Loucy (cell line): ENCODE measurements around the gene ATG7.

Experiments
- H2AFZ ChIP-seq: fragments of 200-600 bp; sonication (generic); 2 replicates; pipeline ENCODE4 v1.6.0; 2016; ENCODE audit warnings: antibody characterized with exemption, mild to moderate bottlenecking, low read length, moderate library complexity
- H3F3A ChIP-seq: fragments of 200-600 bp; 2 replicates; pipeline ENCODE4 v1.6.0; 2016; ENCODE audit warnings: antibody characterized with exemption, low read depth, mild to moderate bottlenecking
- H3K27me3 ChIP-seq: fragments of 200-600 bp; sonication (generic); 2 replicates; pipeline ENCODE4 v1.6.1; 2014; ENCODE audit warnings: low read length, mild to moderate bottlenecking; ENCODE audit not compliant: insufficient read depth, poor library complexity, severe bottlenecking
- H3K36me3 ChIP-seq: fragments of 200-600 bp; sonication (generic); 2 replicates; pipeline ENCODE4 v1.6.1; 2016; ENCODE audit warnings: low read length; ENCODE audit not compliant: insufficient read depth
- H3K4me1 ChIP-seq: fragments of 200-600 bp; sonication (generic); 2 replicates; pipeline ENCODE4 v1.5.1; 2014; ENCODE audit warnings: low read length, mild to moderate bottlenecking; ENCODE audit not compliant: insufficient read depth, poor library complexity, severe bottlenecking
- H3K4me2 ChIP-seq: fragments of 200-600 bp; sonication (generic); 2 replicates; pipeline ENCODE4 v1.6.0; 2014; ENCODE audit warnings: antibody characterized with exemption, low read length, low read depth, mild to moderate bottlenecking; ENCODE audit not compliant: poor library complexity, severe bottlenecking
- H3K4me3 ChIP-seq: fragments of 200-600 bp; sonication (generic); 2 replicates; pipeline ENCODE4 v1.5.1; 2014; ENCODE audit warnings: low read length, mild to moderate bottlenecking, mixed read lengths; ENCODE audit not compliant: poor library complexity, severe bottlenecking
- H3K79me2 ChIP-seq: fragments of 200-600 bp; sonication (generic); 2 replicates; pipeline ENCODE4 v1.6.1; 2014; ENCODE audit warnings: low read length; ENCODE audit not compliant: insufficient read depth
- H3K9ac ChIP-seq: fragments of 200-600 bp; sonication (generic); 2 replicates; pipeline ENCODE4 v1.6.0; 2014; ENCODE audit warnings: mild to moderate bottlenecking, low read depth, low read length, moderate library complexity; ENCODE audit not compliant: poor library complexity, severe bottlenecking
- H3K9me2 ChIP-seq: fragments of 200-600 bp; sonication (generic); replicated peaks from 2 replicates; pipeline ENCODE4 v1.6.1; 2016; ENCODE audit warnings: low read depth, low read length, mixed read lengths
- H3K9me3 ChIP-seq: fragments of 200-600 bp; sonication (generic); 2 replicates; pipeline ENCODE4 v1.6.1; 2014; ENCODE audit warnings: mild to moderate bottlenecking, antibody characterized with exemption, low read length, low read depth; ENCODE audit not compliant: insufficient read depth
- H4K20me1 ChIP-seq: fragments of 200-600 bp; sonication (generic); 2 replicates; pipeline ENCODE4 v1.6.0; 2014; ENCODE audit warnings: antibody characterized with exemption, low read length, mild to moderate bottlenecking; ENCODE audit not compliant: insufficient read depth, poor library complexity, severe bottlenecking
- CTCF ChIP-seq: fragments of 200-600 bp; sonication (generic); conservative IDR thresholded peaks from 2 replicates; pipeline ENCODE4 v1.5.1; 2014; ENCODE audit warnings: mild to moderate bottlenecking, antibody characterized with exemption, low read length
- EZH2phosphoT487 ChIP-seq: fragments of 200-600 bp; IDR thresholded peaks from 2 replicates; pipeline ENCODE4 v1.6.1; 2018; ENCODE audit warnings: antibody characterized with exemption, mild to moderate bottlenecking, moderate library complexity, borderline replicate concordance

Gene ATG7

GRCh38 chr3:11554236-11554610, 282.0 kb downstream of the ATG7 start:
- Histone ChIP-seq H3K79me2 (peaks cover 30% of the 10 kb centered on the region; the same call in 1 of the 2 replicates), H3K4me3 (no peak overlapping the region), H3K9ac (no peak overlapping the region), H3K4me2 (no peak overlapping the region), H3K9me3 (no peaks in the 10 kb centered on the region), H3K4me1 (no peaks in the 10 kb centered on the region), H4K20me1 (peaks cover 28% of the 10 kb centered on the region), H3K27me3 (no peaks in the 10 kb centered on the region), H2AFZ (no peak overlapping the region), H3F3A (no peaks in the 10 kb centered on the region), H3K9me2 (no peaks in the 10 kb centered on the region), H3K36me3 (peaks cover 72% of the 10 kb centered on the region; the same call in 1 of the 2 replicates)
- TF ChIP-seq CTCF (no peak), EZH2phosphoT487 (no peak)

- Histone ChIP-seq H3K9ac (no peak overlapping the region), H3K4me2 (no peak overlapping the region), H2AFZ (no peak overlapping the region), H3F3A (no peaks in the 10 kb centered on the region), H3K36me3 (peaks cover 77% of the 10 kb centered on the region; the same call in 1 of the 2 replicates), H3K9me2 (no peaks in the 10 kb centered on the region), H3K4me1 (no peaks in the 10 kb centered on the region), H3K4me3 (no peak overlapping the region), H3K9me3 (no peaks in the 10 kb centered on the region), H3K27me3 (no peaks in the 10 kb centered on the region), H4K20me1 (peaks cover 28% of the 10 kb centered on the region), H3K79me2 (peaks cover 35% of the 10 kb centered on the region; the same call in 1 of the 2 replicates)
- TF ChIP-seq EZH2phosphoT487 (no peak), CTCF (no peak)
Measured at GRCh38 chr3:11554666-11555065, 282.5 kb downstream of the ATG7 start.

GRCh38 chr3:11555211-11555782, 283.1 kb downstream of the ATG7 start:
- peaks cover 34% of the 10 kb centered on the region for H4K20me1 ChIP-seq
- no peak overlapping the region for H3K4me3 ChIP-seq
- no peak overlapping the region for H3K4me2 ChIP-seq
- H3K9me3 ChIP-seq = no peaks in the 10 kb centered on the region
- H3K27me3 ChIP-seq = no peaks in the 10 kb centered on the region
- H2AFZ ChIP-seq = no peak overlapping the region
- peaks cover 83% of the 10 kb centered on the region; the same call in 1 of the 2 replicates for H3K36me3 ChIP-seq
- H3F3A ChIP-seq = no peaks in the 10 kb centered on the region
- no peaks in the 10 kb centered on the region for H3K4me1 ChIP-seq
- TF ChIP-seq EZH2phosphoT487 (no peak), CTCF (no peak)
- no peak overlapping the region for H3K9ac ChIP-seq
- H3K9me2 ChIP-seq = no peaks in the 10 kb centered on the region
- peaks cover 40% of the 10 kb centered on the region; the same call in 1 of the 2 replicates for H3K79me2 ChIP-seq
